HG03025 (cell line): Measurements from ENCODE around the gene RAB40C.

Experiments
- ATAC-seq: cut with Tn5 transposase; IDR thresholded peaks from one replicate; pipeline ENCODE4 v1.9.1; 2021; ENCODE audit warnings: mild to moderate bottlenecking, moderate library complexity; ENCODE audit not compliant: unreplicated experiment, low FRiP score

Gene RAB40C

DNA sequence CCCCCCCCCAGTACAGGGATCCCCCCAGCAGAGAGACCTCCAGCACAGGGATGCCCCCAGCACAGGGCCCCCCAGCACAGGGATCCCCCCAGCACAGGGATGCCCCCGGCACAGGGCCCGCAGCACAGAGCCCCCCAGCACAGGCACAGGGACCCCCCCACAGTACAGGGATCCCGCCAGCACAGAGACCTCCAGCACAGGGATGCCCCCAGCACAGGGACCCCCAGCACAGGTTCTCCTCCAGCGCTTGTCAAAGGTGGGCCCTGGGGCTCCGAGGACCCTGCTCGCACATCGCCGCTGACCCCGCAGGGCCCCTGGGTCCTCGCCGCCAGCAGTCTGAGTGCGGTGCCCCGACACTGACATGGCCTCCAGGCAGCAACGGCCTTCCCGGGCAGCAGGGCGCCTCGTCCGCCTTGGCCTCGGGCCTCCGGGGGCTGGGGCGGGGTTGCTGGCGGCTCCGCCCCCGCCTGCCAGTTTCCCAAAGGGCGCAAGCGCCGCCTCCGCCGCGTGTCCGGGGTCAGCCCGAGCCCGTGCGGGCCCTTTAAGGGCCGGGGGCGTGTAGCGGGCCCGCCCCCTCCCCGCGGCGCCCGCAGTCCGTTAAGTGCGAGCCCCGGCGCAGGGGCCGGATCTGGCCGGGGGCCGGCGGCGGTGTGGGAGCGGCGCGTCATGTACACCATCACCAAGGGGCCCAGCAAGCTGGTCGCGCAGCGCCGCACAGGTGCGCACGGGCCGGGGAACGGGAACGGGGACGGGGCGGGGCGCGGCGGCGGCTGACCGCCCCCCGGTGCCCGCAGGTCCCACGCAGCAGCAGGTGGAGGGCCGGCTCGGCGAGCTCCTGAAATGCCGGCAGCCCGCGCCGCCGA, 51.7 kb downstream of the RAB40C start, which contains the start of gene MCRIP2:
TSS of gene MCRIP2 (plus strand) at position 503 of the 863 bp plus-strand sequence. CDS start at position 667, 164 bp downstream.
- peak; percentile 36 for ATAC-seq

- peak; percentile 32 for ATAC-seq
These were observed 52.6 kb downstream of the RAB40C start for GRCh38 chr16:642189-643049.

- no peak for ATAC-seq
These were observed 53.1 kb downstream of the RAB40C start for GRCh38 chr16:643050-643368.

DNA sequence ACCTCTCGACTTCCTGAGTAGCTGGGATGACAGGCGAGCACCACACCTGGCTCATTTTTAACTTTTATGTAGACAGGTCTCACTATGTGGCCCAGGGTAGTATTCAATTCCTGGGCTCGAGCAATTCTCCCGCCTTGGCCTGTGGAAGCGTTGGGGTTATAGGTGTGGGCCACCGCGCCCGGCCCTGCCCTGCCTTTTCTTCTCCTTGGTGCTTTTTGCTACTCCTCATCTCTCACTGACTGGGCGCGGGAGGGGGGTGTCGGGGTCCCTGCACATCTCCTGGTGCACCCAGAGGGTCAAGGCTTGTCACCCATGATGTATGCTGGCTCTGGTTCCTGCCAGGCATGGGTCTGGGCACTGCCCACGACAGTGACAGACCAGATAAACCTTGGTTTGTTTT, 54.7 kb downstream of the RAB40C start:
- no peak for ATAC-seq

GRCh38 chr16:645852-646678, 56.2 kb downstream of the RAB40C start:
- ATAC-seq, result no peak

DNA sequence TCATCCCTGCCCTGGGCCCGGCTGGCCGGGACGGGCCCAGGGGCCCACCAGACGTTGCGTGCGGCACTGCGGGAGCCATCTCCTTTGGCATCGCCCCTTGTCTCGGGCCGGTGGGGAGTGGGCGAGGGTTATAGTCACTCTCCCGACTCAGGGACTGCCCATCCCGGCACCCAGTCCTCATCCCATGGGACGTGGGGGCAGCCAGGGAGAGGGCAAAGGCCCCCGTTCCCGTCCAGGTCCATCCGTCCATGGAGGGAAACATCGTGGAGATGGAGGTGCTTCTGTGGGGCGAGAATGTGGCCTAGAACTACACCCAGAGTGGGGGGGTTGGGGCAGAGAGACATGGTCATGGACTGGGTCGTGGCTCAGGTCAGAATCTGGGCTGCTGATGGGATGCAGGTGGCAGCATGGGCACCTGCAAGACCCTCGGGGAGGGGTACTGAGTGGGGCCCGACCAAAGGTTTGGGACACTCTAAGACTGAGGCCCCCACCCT, 56.9 kb downstream of the RAB40C start:
- no peak for ATAC-seq

GRCh38 chr16:647173-647902, 57.5 kb downstream of the RAB40C start:
- ATAC-seq, result no peak

DNA sequence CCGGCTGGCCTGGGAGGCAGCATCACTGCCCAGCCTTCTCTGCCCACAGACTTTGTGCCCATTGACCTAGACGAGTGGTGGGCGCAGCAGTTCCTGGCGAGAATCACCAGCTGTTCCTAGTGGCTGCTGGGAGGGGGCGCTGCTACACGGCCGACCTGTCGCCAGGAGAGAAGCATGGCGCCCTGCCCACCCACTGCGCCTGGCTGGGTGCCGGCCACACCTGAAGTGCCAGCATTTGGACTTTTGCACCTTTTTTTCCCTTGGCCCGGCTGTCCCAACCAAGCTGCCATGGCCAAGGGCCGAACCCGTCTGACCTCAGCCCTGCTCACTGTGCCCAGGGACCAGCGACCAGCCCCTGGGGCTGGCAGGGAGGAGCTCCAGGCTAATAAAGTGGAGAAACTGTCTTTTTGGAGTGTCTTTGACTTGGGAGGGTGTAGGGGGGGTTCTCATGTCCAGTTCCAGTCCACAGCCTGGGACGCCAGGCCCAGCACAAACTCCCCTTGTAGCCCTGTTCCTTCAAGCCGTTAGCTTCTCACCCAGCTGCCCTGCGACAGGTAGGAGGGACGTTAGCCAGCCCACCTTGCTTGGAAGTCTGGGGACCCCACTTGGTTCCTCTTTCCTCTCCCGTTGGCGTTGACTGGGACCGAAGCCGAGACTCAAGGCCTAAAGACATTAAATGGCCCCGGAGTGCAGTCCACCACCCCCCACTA, 58.4 kb downstream of the RAB40C start:
- ATAC-seq, result no peak

DNA sequence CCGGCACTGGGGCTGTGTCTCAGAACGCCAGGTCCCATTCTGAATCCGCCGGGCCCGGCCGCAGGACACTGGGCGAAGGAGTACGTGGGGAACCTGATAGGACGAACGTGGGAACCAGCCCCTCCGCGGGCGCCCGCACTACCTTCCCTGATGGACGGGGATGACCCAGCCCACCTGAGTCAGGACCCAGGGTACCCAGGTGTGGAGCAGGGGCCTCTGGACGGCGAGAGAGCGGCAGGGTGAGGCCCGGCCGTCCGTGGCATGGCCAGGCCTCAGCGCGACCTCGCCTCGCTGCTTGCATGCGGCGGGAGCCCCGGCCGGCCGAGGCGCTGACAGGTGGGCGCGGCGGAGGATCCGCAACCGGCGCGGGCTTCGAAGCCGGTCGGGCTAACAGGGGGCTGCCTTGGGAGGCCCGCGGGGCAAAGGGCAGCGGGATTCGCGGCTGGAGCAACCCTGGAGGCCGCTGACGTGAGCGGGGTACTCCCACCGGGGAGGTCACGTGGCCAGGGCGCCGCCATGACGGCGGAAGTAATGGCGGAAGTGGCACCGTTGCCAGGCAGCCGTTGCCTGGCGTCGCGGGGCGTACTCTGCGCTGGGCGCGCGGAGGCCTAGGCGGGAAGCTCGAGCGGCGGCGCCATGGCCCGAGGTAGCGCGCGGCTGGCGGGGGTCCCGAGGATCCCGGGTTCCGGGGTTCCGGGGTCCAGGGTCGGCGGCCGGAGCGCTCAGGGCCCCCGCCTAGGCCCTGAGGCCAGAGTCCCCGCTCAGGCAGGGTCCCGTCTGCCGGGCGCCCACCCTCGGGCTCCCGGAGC, 59.1 kb downstream of the RAB40C start, which contains the start of gene WDR90:
TSS of gene WDR90 (plus strand) at position 585 of the 809 bp plus-strand sequence. CDS start at position 637, 52 bp downstream.
- ATAC-seq, result peak; percentile 55

GRCh38 chr16:649631-650030, 59.8 kb downstream of the RAB40C start:
- ATAC-seq, result peak; percentile 9

DNA sequence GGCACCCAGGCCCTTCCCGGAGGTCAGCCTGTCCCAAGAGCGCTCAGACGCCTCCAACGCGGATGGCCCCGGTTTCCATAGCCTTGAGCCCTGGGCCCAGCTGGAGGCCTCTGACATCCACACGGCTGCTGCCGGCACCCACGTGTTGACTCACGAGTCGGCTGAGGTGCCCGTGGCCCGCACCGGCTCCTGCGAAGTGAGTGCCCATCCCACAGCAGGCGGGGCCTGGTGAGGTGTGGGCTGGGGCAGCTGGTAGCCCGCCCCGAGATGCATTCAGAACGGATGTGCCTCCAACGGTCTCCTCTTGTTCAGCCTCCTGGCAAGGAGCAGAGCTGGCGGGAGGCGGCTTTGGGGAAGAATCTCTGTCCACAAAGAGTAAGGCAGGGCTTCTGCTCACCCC, 62.0 kb downstream of the RAB40C start:
- no peak for ATAC-seq

DNA sequence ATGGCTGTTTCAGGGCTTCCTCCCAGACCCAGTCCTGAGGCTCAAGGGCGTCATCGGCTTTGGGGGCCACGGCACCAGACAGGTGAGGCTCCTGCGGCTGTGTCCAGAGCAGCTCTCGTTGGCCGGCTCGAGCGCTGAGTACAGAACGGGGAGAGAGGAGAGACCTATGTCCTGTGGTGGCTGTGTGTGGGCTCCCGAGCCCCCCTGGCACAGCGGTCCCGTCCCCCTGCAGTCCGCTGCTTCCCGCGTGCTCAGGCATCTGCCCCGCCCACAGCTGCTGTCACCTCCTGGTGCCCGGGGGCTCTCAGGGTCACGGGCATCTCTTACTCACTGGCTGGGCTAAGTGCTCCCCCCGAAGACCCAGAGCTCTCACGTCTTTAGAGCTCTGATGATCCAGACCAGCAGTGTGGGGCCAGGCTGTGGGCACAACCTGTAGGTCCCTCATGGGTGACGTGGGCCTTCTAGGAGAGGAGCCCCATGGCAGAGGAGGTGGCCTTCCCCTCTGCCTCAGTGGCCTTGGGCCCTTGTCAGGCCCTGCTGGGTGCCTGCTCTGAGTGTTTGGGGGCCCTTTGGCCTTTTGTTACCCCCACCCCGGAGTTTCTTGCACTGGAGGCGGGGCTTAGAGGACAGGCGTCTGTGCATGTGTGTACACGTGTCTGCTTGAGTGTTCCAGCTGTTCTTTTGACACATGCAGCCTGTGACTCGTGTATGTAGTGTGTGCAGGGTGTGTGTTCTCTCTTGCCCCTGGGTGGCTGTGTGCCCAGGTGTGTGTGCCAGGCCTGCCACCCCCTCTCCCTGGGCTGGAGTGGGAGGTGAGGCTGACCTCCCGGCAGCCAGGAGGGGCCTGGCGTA, 62.8 kb downstream of the RAB40C start:
- ATAC-seq, result no peak

DNA sequence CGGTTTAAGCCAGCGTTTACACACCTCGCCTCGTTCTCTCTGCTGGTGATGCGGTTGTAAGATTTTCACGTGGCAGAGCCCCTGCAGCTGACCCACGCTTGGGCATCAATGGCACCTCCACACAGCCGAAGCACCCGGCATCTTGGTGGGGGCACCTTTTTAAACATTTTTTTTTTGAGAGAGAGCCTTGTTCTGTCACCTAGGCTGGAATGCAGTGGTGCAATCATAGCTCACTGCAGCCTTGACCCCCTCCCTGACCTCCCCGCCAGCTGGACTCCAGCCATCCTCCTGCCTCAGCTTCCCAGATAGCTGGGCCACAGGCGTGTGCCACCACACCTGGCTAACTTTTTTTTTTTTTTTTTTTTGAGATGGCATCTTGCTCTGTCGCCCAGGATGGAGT, 64.2 kb downstream of the RAB40C start:
- no peak for ATAC-seq

- no peak for ATAC-seq
These were observed 67.6 kb downstream of the RAB40C start for GRCh38 chr16:657487-657886.

DNA sequence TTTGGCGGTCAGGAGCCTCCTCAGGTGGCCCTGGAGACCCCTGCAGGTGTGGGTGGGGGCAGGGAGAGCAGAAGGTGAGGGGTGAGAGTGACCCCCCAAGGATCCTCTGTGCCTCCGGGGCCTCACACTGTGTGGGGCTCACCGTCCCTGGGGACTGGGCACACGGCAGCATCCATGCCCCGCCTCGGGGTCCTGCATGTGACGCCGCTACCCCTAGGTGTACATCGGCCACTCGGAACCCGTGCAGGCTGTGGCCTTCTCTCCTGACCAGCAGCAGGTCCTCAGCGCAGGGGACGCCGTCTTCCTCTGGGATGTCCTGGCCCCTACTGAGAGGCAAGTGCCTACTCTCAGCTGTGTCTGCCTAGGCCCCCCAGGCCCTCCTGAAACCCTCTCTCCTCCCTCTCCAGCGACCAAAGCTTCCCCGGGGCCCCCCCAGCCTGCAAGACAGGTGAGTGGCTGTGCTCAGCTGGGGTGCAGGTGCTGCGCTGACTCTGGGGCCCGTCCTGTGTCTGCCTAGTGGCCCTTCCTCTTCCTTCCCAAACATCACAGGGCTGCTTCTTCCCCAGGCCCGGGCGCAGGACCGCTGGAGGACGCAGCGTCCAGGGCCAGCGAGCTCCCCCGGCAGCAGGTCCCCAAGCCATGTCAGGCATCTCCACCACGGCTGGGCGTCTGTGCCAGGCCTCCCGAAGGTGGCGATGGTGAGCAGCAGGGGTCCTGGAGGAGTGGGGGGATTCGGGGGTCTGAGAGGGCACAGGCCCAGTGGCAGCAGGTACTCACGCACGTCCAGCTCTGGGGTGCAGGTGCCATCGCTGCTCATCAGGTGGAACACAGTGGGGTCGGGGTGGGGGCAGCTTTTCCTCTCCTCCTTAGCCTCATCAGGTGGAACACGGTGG, 69.1 kb downstream of the RAB40C start:
- ATAC-seq, result no peak

DNA sequence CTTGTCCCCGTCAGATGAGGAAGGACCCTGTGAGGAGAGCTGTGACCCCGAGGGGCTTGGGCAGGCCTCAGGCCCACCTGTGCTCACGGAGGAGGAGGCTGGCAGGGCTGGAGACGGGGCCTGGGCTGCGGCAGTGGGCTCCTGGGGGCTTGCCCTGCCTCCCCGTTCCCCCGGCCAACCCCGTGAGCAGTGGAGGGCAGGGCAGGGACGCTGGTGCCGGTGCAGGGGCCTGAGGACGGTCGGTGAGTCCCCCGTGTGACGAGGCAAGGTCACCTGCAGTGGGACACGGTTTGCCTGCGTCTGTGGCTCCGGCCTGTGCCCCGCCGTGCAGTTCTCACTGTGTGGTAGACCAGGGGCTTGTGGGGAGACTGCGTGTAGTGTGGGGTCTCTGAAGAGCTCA, 69.8 kb downstream of the RAB40C start:
- ATAC-seq, result no peak

DNA sequence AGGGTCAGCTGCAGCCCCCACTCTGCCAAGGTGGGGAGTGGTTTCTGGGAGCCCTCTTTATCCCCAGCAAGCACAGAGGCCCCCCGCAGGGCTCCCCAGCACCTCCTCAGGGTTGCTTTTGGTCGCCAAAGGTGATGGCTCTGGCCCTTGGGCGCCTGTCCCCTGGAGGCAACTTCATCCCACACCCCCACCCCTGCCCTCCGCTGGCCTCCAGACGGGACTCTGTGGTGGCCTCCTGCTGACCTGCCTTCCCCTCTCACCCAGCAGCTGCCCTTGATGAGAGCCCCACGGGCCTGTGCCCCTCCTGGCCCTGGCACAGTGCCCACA, 70.2 kb downstream of the RAB40C start:
- ATAC-seq, result no peak
